Left ventricle myocardium inferior (tissue), 1 donor: ENCODE results near the gene ZNF385B. TPM values are rescaled to one million over a fixed set of nuclear protein-coding genes. Genes with fewer than 3 reads are reported as not detected.
"Not testable (repeated sequence)": the region's sequence is repeated elsewhere in the genome, so short reads cannot be mapped to it uniquely, and the experiment has no call there.

Experiments used
- DNase-seq: peaks from one replicate; pipeline ENCODE4 v3.0.0-alpha.2; 2020
- H3K27ac ChIP-seq: fragments of 200-600 bp; replicated peaks from 2 replicates; pipeline ENCODE4 v1.8.0; 2021
- H3K27me3 ChIP-seq: fragments of 200-600 bp; 2 replicates; pipeline ENCODE4 v1.8.0; 2021; ENCODE audit warnings: low read depth
- H3K36me3 ChIP-seq: fragments of 200-600 bp; 2 replicates; pipeline ENCODE4 v1.8.0; 2021
- H3K4me1 ChIP-seq: fragments of 200-600 bp; 2 replicates; pipeline ENCODE4 v1.8.0; 2021
- H3K4me3 ChIP-seq: fragments of 200-600 bp; 2 replicates; pipeline ENCODE4 v1.8.0; 2021; ENCODE audit warnings: mild to moderate bottlenecking, moderate library complexity
- H3K9me3 ChIP-seq: fragments of 200-600 bp; replicated peaks from 2 replicates; pipeline ENCODE4 v1.8.0; 2021
- intact Hi-C: fragments of 100-400 bp; cut with micrococcal nuclease; formaldehyde crosslinking; loops from one replicate; pipeline ENCODE4 v1.11.0; 2022
- total RNA-seq: library from RNA; stranded (reverse); fragmentation: NEBNext Ultra II Directional; extraction: Animal tissue kit (Norgen Biotek cat#: 25700); gene quantifications from one replicate; pipeline ENCODE4 v1.2.1, GENCODE V29; 2021
- TF ChIP-seq, protein P1 (sequence below): fragments of 200-600 bp; IDR thresholded peaks from 2 replicates; pipeline ENCODE4 v1.8.0; 2021; ENCODE audit warnings: antibody characterized with exemption, mild to moderate bottlenecking, borderline replicate concordance
- donor health status: DM: no; HTN: yes; CAD: no; lungs with severe emphysema.

Gene ZNF385B
- total RNA-seq, 1 donor from 2014 or later: 0.14 TPM

DNA sequence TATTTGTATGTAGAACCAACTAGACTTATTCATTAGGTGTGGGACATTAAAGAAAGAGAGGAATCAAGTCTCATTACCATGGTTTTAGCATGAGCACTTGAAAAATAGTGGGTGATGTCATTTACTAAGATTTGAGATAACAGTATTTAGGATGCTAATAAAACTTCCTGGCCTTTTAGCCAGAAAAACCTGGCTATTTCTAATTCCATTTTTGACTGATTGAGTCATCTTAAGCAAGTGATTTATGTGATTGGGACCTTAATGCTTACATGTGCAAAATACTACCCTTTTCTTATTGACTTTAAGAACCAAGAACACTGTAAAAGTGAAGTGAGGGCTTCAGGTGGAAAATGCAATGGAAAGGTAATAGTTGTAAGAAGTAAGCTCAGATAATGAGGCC lies 400.0 kb downstream of the ZNF385B start:
- DNase-seq: no peak
- Histone ChIP-seq H3K27ac (no peak overlapping the region), H3K4me1 (no peaks in the 10 kb centered on the region), H3K36me3 (no peaks in the 10 kb centered on the region), H3K27me3 (no peaks in the 10 kb centered on the region), H3K9me3 (peaks cover 7% of the 10 kb centered on the region), H3K4me3 (no peak overlapping the region)
- intact Hi-C loops: no loop called here
- TF ChIP-seq, protein P1, sequence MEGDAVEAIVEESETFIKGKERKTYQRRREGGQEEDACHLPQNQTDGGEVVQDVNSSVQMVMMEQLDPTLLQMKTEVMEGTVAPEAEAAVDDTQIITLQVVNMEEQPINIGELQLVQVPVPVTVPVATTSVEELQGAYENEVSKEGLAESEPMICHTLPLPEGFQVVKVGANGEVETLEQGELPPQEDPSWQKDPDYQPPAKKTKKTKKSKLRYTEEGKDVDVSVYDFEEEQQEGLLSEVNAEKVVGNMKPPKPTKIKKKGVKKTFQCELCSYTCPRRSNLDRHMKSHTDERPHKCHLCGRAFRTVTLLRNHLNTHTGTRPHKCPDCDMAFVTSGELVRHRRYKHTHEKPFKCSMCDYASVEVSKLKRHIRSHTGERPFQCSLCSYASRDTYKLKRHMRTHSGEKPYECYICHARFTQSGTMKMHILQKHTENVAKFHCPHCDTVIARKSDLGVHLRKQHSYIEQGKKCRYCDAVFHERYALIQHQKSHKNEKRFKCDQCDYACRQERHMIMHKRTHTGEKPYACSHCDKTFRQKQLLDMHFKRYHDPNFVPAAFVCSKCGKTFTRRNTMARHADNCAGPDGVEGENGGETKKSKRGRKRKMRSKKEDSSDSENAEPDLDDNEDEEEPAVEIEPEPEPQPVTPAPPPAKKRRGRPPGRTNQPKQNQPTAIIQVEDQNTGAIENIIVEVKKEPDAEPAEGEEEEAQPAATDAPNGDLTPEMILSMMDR: no peak

DNA sequence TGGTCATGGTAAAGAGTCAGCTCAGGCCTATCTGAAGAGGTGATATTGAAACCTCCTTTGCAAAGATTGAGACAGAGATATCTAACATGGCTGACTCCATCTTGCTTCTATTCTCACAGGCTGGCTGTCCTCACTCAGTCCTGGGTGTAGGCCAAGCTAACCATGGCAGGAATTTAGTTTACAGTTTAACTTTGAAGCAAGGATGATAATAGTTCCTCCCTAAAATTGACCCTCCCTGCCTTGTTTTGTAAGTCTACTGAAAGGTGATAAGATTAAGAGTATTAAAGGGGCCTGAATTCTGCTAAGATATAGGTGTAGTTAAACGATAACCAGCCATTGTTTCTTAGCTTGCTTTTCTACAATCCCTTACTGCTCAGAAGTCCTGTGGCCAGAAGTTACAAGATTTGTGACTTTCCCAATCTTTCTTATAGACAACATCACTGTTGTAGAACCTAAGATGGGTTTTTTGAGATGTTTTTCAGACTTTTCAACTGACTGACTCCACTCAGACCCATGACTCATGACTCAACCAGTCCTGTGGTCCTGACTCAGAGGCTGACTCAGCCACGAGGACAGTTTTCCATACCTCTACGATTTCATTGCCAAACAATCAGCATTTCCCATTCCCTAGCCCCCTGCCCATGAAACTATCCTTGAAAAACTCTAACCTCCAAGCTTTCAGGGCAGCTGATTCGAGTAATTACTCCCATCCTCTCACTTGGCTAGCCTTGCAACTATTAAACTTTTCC lies 401.1 kb downstream of the ZNF385B start:
- Histone ChIP-seq H3K4me1 (no peaks in the 10 kb centered on the region), H3K27ac (no peak overlapping the region), H3K27me3 (no peaks in the 10 kb centered on the region), H3K4me3 (no peak overlapping the region), H3K9me3 (peaks cover 7% of the 10 kb centered on the region), H3K36me3 (no peaks in the 10 kb centered on the region)
- TF ChIP-seq, protein P1: no peak
- intact Hi-C loops: no loop called here
- no peak for DNase-seq

DNA sequence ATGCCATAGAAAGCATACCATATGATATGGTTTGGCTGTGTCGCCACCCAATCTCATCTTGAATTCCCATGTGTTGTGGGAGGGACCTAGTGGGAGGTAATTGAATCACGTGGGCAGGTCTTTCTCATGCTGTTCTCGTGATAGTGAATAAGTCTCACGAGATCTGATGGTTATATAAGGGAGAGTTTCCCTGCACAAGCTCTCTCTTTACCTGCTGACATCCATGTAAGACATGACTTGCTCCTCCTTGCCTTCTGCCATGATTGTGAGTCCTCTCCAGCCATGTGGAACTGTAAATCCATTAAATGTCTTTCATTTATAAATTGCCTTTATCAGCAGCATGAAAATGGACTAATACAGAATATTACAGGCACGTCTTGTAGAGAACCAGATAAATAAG lies 403.3 kb downstream of the ZNF385B start:
- DNase-seq, intact Hi-C loops, H3K27me3 ChIP-seq, H3K27ac ChIP-seq, H3K4me1 ChIP-seq, H3K9me3 ChIP-seq, H3K36me3 ChIP-seq, H3K4me3 ChIP-seq: not testable (repeated sequence)

DNA sequence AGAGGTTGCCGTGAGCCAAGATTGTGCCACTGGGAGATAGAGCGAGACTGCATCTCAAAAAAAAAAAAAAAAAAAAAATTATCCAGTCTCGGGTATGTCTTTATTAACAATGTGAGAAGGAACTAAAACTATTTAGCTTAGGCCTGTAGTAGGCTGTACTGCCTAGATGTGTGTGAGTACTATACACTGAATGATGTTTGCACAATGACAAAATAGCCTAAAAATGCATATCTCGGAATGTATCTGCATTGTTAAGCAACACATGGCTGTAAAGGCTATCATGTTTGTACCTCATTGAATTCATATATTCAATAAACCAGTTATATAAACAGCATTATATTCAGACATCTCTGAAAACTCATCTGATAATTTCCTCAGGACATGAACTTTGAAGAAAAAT lies 405.6 kb downstream of the ZNF385B start:
- intact Hi-C loops: no loop called here
- Histone ChIP-seq H3K27me3 (no peaks in the 10 kb centered on the region), H3K9me3 (peaks cover 7% of the 10 kb centered on the region), H3K27ac (no peak overlapping the region), H3K36me3 (no peaks in the 10 kb centered on the region), H3K4me3 (no peak overlapping the region), H3K4me1 (no peaks in the 10 kb centered on the region)
- no peak for DNase-seq
- TF ChIP-seq, protein P1: no peak

DNA sequence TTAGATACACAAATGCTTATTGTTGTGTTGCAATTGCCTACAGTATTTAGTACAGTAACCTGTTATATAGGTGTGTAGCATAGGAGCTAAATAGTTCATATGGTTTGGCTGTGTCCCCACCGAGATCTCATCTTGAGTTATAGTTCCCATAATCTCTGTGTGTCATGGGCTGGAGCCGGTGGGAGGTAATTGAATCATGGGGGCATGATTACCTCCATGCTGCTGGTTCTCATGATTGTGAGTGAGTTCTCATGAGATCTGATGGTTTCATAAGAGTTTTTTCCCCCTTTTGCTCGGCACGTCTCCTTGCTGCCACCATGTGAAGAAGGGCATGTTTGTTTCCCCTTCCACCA lies 406.3 kb downstream of the ZNF385B start:
- no peak for DNase-seq
- intact Hi-C loops: no loop called here
- Histone ChIP-seq H3K27me3 (no peaks in the 10 kb centered on the region), H3K27ac (no peak overlapping the region), H3K9me3 (peaks cover 7% of the 10 kb centered on the region), H3K36me3 (no peaks in the 10 kb centered on the region), H3K4me1 (no peaks in the 10 kb centered on the region), H3K4me3 (no peak overlapping the region)
- TF ChIP-seq, protein P1: no peak

DNA sequence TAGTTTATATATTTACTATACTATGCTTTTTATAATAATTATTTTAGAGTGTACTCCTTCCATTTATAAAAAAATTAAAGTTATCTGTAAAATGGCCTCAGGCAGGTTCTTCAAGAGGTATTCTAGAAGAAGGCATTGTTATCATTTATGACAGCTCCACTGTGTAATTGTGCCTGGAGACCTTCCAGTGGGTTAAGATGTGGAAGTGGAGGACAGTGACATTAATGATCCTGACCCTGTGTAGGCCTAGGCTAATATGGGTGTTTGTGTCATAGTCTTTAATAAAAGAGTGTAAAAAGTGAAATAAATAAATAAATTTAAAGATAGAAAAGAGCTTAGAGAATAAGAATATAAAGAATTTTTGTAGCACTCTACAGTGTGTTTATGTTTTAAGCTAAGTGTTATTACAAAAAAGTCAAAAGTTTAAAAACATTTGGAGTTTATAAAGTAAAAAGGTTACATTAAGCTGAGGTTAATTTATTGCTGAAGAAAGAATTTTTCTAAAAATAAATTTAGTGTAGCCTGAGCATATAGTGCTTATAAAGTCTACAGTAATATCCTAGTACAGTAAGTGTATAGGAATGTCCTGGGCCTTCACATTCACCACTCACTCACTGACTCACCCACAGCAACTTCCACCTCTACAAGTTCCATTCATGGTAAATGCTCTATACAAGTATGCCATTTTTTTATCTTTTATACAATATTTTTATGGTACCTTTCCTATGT lies 406.8 kb downstream of the ZNF385B start:
- Histone ChIP-seq H3K36me3 (no peaks in the 10 kb centered on the region), H3K27ac (no peak overlapping the region), H3K27me3 (no peaks in the 10 kb centered on the region), H3K4me3 (no peak overlapping the region), H3K4me1 (no peaks in the 10 kb centered on the region), H3K9me3 (peaks cover 7% of the 10 kb centered on the region)
- no peak for DNase-seq
- intact Hi-C loops: no loop called here
- TF ChIP-seq, protein P1: no peak
